Testis (tissue), 3 donors: ENCODE measurements around the gene MAGI1. TPM values are rescaled to one million over a fixed set of nuclear protein-coding genes. Genes with fewer than 3 reads are reported as not detected.

Experiments
- DNase-seq: peaks from one replicate; pipeline ENCODE4 v3.0.0-alpha.2; 2019
- H3K27ac ChIP-seq, 2 donors: fragments of 200-600 bp; sonication (generic); one replicate each; pipeline ENCODE4 v1.5.1; 2019
- H3K27me3 ChIP-seq: fragments of 200-600 bp; sonication (generic); one replicate; pipeline ENCODE4 v1.5.1; 2019
- H3K36me3 ChIP-seq: fragments of 200-600 bp; sonication (generic); one replicate; pipeline ENCODE4 v1.5.1; 2017; ENCODE audit warnings: low read depth; ENCODE audit errors: missing control alignments
- H3K4me1 ChIP-seq: fragments of 200-600 bp; sonication (generic); one replicate; pipeline ENCODE4 v1.5.1; 2019
- H3K4me3 ChIP-seq, 2 donors: fragments of 200-600 bp; sonication (generic); one replicate each; pipeline ENCODE4 v1.5.1; 2017 to 2019
- H3K9me3 ChIP-seq: fragments of 200-600 bp; sonication (generic); one replicate; pipeline ENCODE4 v1.5.1; 2017
- POLR2A ChIP-seq: fragments of 450-650 bp; IDR thresholded peaks from one replicate; pipeline ENCODE4 v1.6.1; 2017; ENCODE audit warnings: antibody characterized with exemption, mild to moderate bottlenecking, moderate library complexity
- WGBS, 2 donors: methylation state at CpG; one replicate each; pipeline ENCODE4 v1.1.5; 2018; 5-methylcytosine and 5-hydroxymethylcytosine counted together
- intact Hi-C: fragments of 100-400 bp; cut with DNase I; formaldehyde crosslinking; loops from one replicate; pipeline ENCODE4 v1.15.1; 2023; ENCODE audit warnings: low total_unique reads
- polyA plus RNA-seq: library from polyadenylated mRNA; stranded (reverse); fragments of 350-450 nt; fragmentation: Illumina TruSeq; extraction: RNeasy Lipid Tissue Mini Kit (QIAGEN cat#74804); gene quantifications from one replicate; pipeline ENCODE4 v1.2.3, GENCODE V29; 2014; ENCODE audit warnings: low read depth, low replicate concordance; ENCODE audit not compliant: insufficient read depth
- total RNA-seq, 2 donors: library from RNA; depleted of rRNA; stranded (reverse); fragments of >200 nt; gene quantifications; one replicate each; pipeline ENCODE4 v1.2.3, GENCODE V29; 2016
- TF ChIP-seq, protein P1 (sequence below), 3 experiments: fragments of 450-650 bp in 2 of 3; fragments of 200-600 bp in 1 of 3; sonication (generic) in 1 of 3; IDR thresholded peaks; one replicate each; pipeline ENCODE4 v1.5.1; 2016 to 2019; ENCODE audit warnings: antibody characterized with exemption in 3 of 3, mild to moderate bottlenecking in 2 of 3, moderate library complexity in 1 of 3

Gene MAGI1
- total and polyA plus RNA-seq, 3 donors from 2014 or later, result 55.4 to 60.4 (median 56.1) TPM

- H3K4me3 ChIP-seq, result no peak overlapping the region
- intact Hi-C loops, result no loop called here
- TF ChIP-seq, protein P1, sequence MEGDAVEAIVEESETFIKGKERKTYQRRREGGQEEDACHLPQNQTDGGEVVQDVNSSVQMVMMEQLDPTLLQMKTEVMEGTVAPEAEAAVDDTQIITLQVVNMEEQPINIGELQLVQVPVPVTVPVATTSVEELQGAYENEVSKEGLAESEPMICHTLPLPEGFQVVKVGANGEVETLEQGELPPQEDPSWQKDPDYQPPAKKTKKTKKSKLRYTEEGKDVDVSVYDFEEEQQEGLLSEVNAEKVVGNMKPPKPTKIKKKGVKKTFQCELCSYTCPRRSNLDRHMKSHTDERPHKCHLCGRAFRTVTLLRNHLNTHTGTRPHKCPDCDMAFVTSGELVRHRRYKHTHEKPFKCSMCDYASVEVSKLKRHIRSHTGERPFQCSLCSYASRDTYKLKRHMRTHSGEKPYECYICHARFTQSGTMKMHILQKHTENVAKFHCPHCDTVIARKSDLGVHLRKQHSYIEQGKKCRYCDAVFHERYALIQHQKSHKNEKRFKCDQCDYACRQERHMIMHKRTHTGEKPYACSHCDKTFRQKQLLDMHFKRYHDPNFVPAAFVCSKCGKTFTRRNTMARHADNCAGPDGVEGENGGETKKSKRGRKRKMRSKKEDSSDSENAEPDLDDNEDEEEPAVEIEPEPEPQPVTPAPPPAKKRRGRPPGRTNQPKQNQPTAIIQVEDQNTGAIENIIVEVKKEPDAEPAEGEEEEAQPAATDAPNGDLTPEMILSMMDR (IDR thresholded peaks at IDR 0.05), result no peak
- TF ChIP-seq POLR2A, result no peak
- no peaks in the 10 kb centered on the region for H3K9me3 ChIP-seq
- WGBS, 2 donors, result 77 to 89% methylated on average over 6 of the region's 6 CpGs
- peaks cover 4% of the 10 kb centered on the region for H3K4me1 ChIP-seq
- no peaks in the 10 kb centered on the region for H3K27me3 ChIP-seq
- H3K36me3 ChIP-seq, result no peaks in the 10 kb centered on the region
- no peak for DNase-seq
- H3K27ac ChIP-seq, result no peak overlapping the region
Observed at GRCh38 chr3:65946438-65946837, 92.3 kb downstream of the MAGI1 start.

- 73 to 89% methylated on average over 6 of the region's 6 CpGs for WGBS, 2 donors
- Histone ChIP-seq H3K4me1 (peaks cover 4% of the 10 kb centered on the region), H3K27ac (no peak overlapping the region), H3K9me3 (no peaks in the 10 kb centered on the region), H3K36me3 (no peaks in the 10 kb centered on the region), H3K27me3 (no peaks in the 10 kb centered on the region), H3K4me3 (no peak overlapping the region)
- no peak for DNase-seq
- intact Hi-C loops, result no loop called here
- TF ChIP-seq, protein P1 (IDR thresholded peaks at IDR 0.05), result no peak
- TF ChIP-seq POLR2A, result no peak
Observed at GRCh38 chr3:65945953-65946352, 92.8 kb downstream of the MAGI1 start.

- no peaks in the 10 kb centered on the region for H3K36me3 ChIP-seq
- intact Hi-C loops, result no loop called here
- no peak for DNase-seq
- TF ChIP-seq, protein P1 (IDR thresholded peaks at IDR 0.05), result no peak
- no peak for TF ChIP-seq POLR2A
- H3K27me3 ChIP-seq, result no peaks in the 10 kb centered on the region
- WGBS, 2 donors, result 92% methylated on average over 3 of the region's 3 CpGs
- H3K4me3 ChIP-seq, result no peak overlapping the region
- H3K9me3 ChIP-seq, result no peaks in the 10 kb centered on the region
- H3K4me1 ChIP-seq, result peaks cover 4% of the 10 kb centered on the region
- H3K27ac ChIP-seq, result no peak overlapping the region
Observed at GRCh38 chr3:65945480-65945879, 93.2 kb downstream of the MAGI1 start.

GRCh38 chr3:65944252-65944651 lies 94.5 kb downstream of the MAGI1 start:
- TF ChIP-seq, protein P1 (IDR thresholded peaks at IDR 0.05), result no peak
- TF ChIP-seq POLR2A, result no peak
- Histone ChIP-seq H3K4me3 (no peak overlapping the region), H3K36me3 (no peaks in the 10 kb centered on the region), H3K9me3 (no peaks in the 10 kb centered on the region), H3K27me3 (no peaks in the 10 kb centered on the region), H3K4me1 (peaks cover 4% of the 10 kb centered on the region), H3K27ac (no peak overlapping the region)
- WGBS, 2 donors, result 94% methylated on average over 4 of the region's 4 CpGs
- intact Hi-C loops, result no loop called here
- DNase-seq, result no peak

GRCh38 chr3:65939801-65940246 lies 98.9 kb downstream of the MAGI1 start:
- TF ChIP-seq, protein P1 (IDR thresholded peaks at IDR 0.05), result no peak
- TF ChIP-seq POLR2A, result no peak
- Histone ChIP-seq H3K27ac (no peak overlapping the region), H3K27me3 (no peaks in the 10 kb centered on the region), H3K36me3 (no peaks in the 10 kb centered on the region), H3K9me3 (no peaks in the 10 kb centered on the region), H3K4me3 (no peak overlapping the region), H3K4me1 (no peaks in the 10 kb centered on the region)
- intact Hi-C loops, result no loop called here
- 76 to 84% methylated on average over 2 of the region's 2 CpGs for WGBS, 2 donors
- DNase-seq, result no peak
